BE2C (cell line): Measurements from ENCODE around the gene FAM83D.

Experiments used
- DNase-seq: peaks from one replicate; pipeline ENCODE4 v3.0.0-alpha.2; 2020
- H3K27me3 ChIP-seq: fragments of 250-450 bp; sonication (Bioruptor Pico); 2 replicates; pipeline ENCODE4 v1.5.1; 2020; ENCODE audit warnings: mild to moderate bottlenecking
- H3K36me3 ChIP-seq: fragments of 250-450 bp; sonication (Bioruptor Pico); 2 replicates; pipeline ENCODE4 v1.5.1; 2020; ENCODE audit warnings: mild to moderate bottlenecking
- H3K4me1 ChIP-seq: fragments of 250-450 bp; sonication (Bioruptor Pico); 2 replicates; pipeline ENCODE4 v1.5.1; 2020
- H3K4me3 ChIP-seq: 2 replicates; pipeline ENCODE4 v1.5.1; 2011; ENCODE audit warnings: low read depth, low read length
- H3K9me3 ChIP-seq: fragments of 250-450 bp; sonication (Bioruptor Pico); 2 replicates; pipeline ENCODE4 v1.5.1; 2020
- CTCF ChIP-seq: IDR thresholded peaks from 2 replicates; pipeline ENCODE4 v1.5.1; 2012; ENCODE audit warnings: mild to moderate bottlenecking, low read depth, low read length

FAM83D gene

GRCh38 chr20:38882600-38882999, 43.6 kb upstream of the FAM83D start:
- H3K36me3 ChIP-seq: no peaks in the 10 kb centered on the region
- no peaks in the 10 kb centered on the region for H3K27me3 ChIP-seq
- no peaks in the 10 kb centered on the region for H3K9me3 ChIP-seq
- DNase-seq: no peak
- no peak for TF ChIP-seq CTCF
- no peak overlapping the region for H3K4me3 ChIP-seq
- H3K4me1 ChIP-seq: peaks cover 61% of the 10 kb centered on the region

- peaks cover 62% of the 10 kb centered on the region for H3K4me1 ChIP-seq
- DNase-seq: peak; percentile 98
- H3K36me3 ChIP-seq: no peaks in the 10 kb centered on the region
- no peaks in the 10 kb centered on the region for H3K9me3 ChIP-seq
- H3K4me3 ChIP-seq: peak overlapping the region; percentile 9; the same call in 1 of the 2 replicates
- TF ChIP-seq CTCF: peak; percentile 24
- H3K27me3 ChIP-seq: no peaks in the 10 kb centered on the region
Observed at GRCh38 chr20:38883081-38883980, 42.9 kb upstream of the FAM83D start.

GRCh38 chr20:38883981-38884733, 42.1 kb upstream of the FAM83D start:
- peak overlapping the region; percentile 9; the same call in 1 of the 2 replicates for H3K4me3 ChIP-seq
- no peaks in the 10 kb centered on the region; the same call in 1 of the 2 replicates for H3K36me3 ChIP-seq
- H3K27me3 ChIP-seq: no peaks in the 10 kb centered on the region
- no peak for TF ChIP-seq CTCF
- H3K4me1 ChIP-seq: peaks cover 56% of the 10 kb centered on the region
- H3K9me3 ChIP-seq: no peaks in the 10 kb centered on the region
- no peak for DNase-seq

- peak; percentile 54 for DNase-seq
- no peak for TF ChIP-seq CTCF
- Histone ChIP-seq H3K4me3 (no peak overlapping the region), H3K4me1 (peaks cover 60% of the 10 kb centered on the region), H3K36me3 (peaks cover 2% of the 10 kb centered on the region), H3K27me3 (no peaks in the 10 kb centered on the region), H3K9me3 (no peaks in the 10 kb centered on the region)
Observed at GRCh38 chr20:38885357-38885756, 40.9 kb upstream of the FAM83D start.

GRCh38 chr20:38888059-38888831, 38.0 kb upstream of the FAM83D start:
- Histone ChIP-seq H3K4me3 (no peak overlapping the region), H3K36me3 (peaks cover 7% of the 10 kb centered on the region), H3K27me3 (no peaks in the 10 kb centered on the region), H3K9me3 (no peaks in the 10 kb centered on the region), H3K4me1 (peaks cover 45% of the 10 kb centered on the region)
- no peak for TF ChIP-seq CTCF
- no peak for DNase-seq
